Prostate gland (tissue), 2 donors: ENCODE results near the gene PAPPA. TPM values are rescaled to one million over a fixed set of nuclear protein-coding genes. Genes with fewer than 3 reads are reported as not detected.

Source experiments
- DNase-seq: peaks from one replicate; pipeline ENCODE4 v3.0.0-alpha.2; 2019; ENCODE audit warnings: low spot score
- H3K27ac ChIP-seq, 2 donors: fragments of 200-600 bp; sonication (generic); 2 replicates each; pipeline ENCODE4 v1.5.1; 2017 to 2019
- H3K27me3 ChIP-seq: fragments of 200-600 bp; sonication (generic); replicated peaks from 2 replicates; pipeline ENCODE4 v1.5.1; 2019; ENCODE audit not compliant: insufficient read depth
- H3K36me3 ChIP-seq, 2 donors: fragments of 200-600 bp; sonication (generic); 1 replicate in 1 of 2; 2 replicates in 1 of 2; pipeline versions ENCODE4 v1.5.1 to v1.8.1; 2017 to 2019
- H3K4me1 ChIP-seq: fragments of 200-600 bp; sonication (generic); replicated peaks from 2 replicates; pipeline ENCODE4 v1.5.1; 2019
- H3K4me3 ChIP-seq, 2 donors: fragments of 200-600 bp; sonication (generic); 2 replicates each; pipeline ENCODE4 v1.5.1; 2017 to 2019
- H3K9me3 ChIP-seq: fragments of 200-600 bp; sonication (generic); 2 replicates; pipeline ENCODE4 v1.5.1; 2017
- CTCF ChIP-seq, 4 experiments: fragments of 200-600 bp in 2 of 4; fragments of 450-650 bp in 2 of 4; sonication (generic) in 2 of 4; IDR thresholded peaks; 1 replicate in 3 of 4; 2 replicates in 1 of 4; pipeline ENCODE4 v1.5.1; 2016 to 2019; ENCODE audit warnings: antibody characterized with exemption in 4 of 4, mild to moderate bottlenecking in 2 of 4, moderate library complexity in 2 of 4
- POLR2A ChIP-seq: fragments of 450-650 bp; IDR thresholded peaks from one replicate; pipeline ENCODE4 v1.6.1; 2016; ENCODE audit warnings: antibody characterized with exemption, mild to moderate bottlenecking
- POLR2AphosphoS5 ChIP-seq: sonication (generic); formaldehyde crosslinking; IDR thresholded peaks from one replicate; pipeline ENCODE4 v1.6.1; 2017; ENCODE audit warnings: antibody characterized with exemption
- WGBS: methylation state at CpG from one replicate; pipeline ENCODE4 v1.1.5; 2018; 5-methylcytosine and 5-hydroxymethylcytosine counted together
- intact Hi-C: fragments of 100-400 bp; cut with DNase I; formaldehyde crosslinking; loops from one replicate; pipeline ENCODE4 v1.14.2; 2022
- total RNA-seq, 2 donors: library from RNA; depleted of rRNA; stranded (reverse); fragments of >200 nt; gene quantifications; one replicate each; pipeline ENCODE4 v1.1.0, GENCODE V29; 2016

The PAPPA gene
- total RNA-seq, 2 donors from 2014 or later = 0.27 to 1.8 TPM

- 55% methylated on average over 10 of the region's 10 CpGs for WGBS
- intact Hi-C loops = no loop called here
- H3K27me3 ChIP-seq = no peaks in the 10 kb centered on the region
- H3K9me3 ChIP-seq = no peaks in the 10 kb centered on the region
- no peak for DNase-seq
- no peak overlapping the region for H3K4me3 ChIP-seq
- TF ChIP-seq POLR2AphosphoS5 (no peak), POLR2A (no peak), CTCF (IDR thresholded peaks at IDR 0.05) (no peak)
- H3K27ac ChIP-seq = no peak overlapping the region
- no peaks in the 10 kb centered on the region for H3K4me1 ChIP-seq
- H3K36me3 ChIP-seq = no peaks in the 10 kb centered on the region
Observed at GRCh38 chr9:116276651-116277121, 123.1 kb downstream of the PAPPA start.

GRCh38 chr9:116278326-116278725, 124.7 kb downstream of the PAPPA start:
- intact Hi-C loops = no loop called here
- no peaks in the 10 kb centered on the region for H3K9me3 ChIP-seq
- WGBS = 77% methylated on average over 1 of the region's 1 CpG
- DNase-seq = no peak
- H3K27ac ChIP-seq = no peak overlapping the region
- no peaks in the 10 kb centered on the region for H3K27me3 ChIP-seq
- no peak overlapping the region for H3K4me3 ChIP-seq
- H3K36me3 ChIP-seq = no peaks in the 10 kb centered on the region
- H3K4me1 ChIP-seq = no peaks in the 10 kb centered on the region
- TF ChIP-seq CTCF (IDR thresholded peaks at IDR 0.05) = no peak
- TF ChIP-seq POLR2AphosphoS5 = no peak
- TF ChIP-seq POLR2A = no peak

GRCh38 chr9:116279230-116279629, 125.6 kb downstream of the PAPPA start:
- H3K4me3 ChIP-seq = no peak overlapping the region
- DNase-seq = no peak

GRCh38 chr9:116280529-116280928, 126.9 kb downstream of the PAPPA start:
- no peak overlapping the region for H3K4me3 ChIP-seq
- H3K4me1 ChIP-seq = no peaks in the 10 kb centered on the region
- no peak for TF ChIP-seq POLR2AphosphoS5
- no peak for TF ChIP-seq CTCF (IDR thresholded peaks at IDR 0.05)
- TF ChIP-seq POLR2A = no peak
- 81% methylated on average over 1 of the region's 1 CpG for WGBS
- no peaks in the 10 kb centered on the region for H3K36me3 ChIP-seq
- H3K27me3 ChIP-seq = no peaks in the 10 kb centered on the region
- H3K27ac ChIP-seq = no peak overlapping the region
- intact Hi-C loops = no loop called here
- no peak for DNase-seq
- H3K9me3 ChIP-seq = no peaks in the 10 kb centered on the region

More at GRCh38 chr9:116279230-116279629, 125.6 kb downstream of the PAPPA start:
- Histone ChIP-seq H3K4me1 (no peaks in the 10 kb centered on the region), H3K9me3 (no peaks in the 10 kb centered on the region), H3K27me3 (no peaks in the 10 kb centered on the region), H3K27ac (no peak overlapping the region), H3K36me3 (no peaks in the 10 kb centered on the region)
- intact Hi-C loops = no loop called here
- WGBS = 62% methylated on average over 11 of the region's 11 CpGs
- no peak for TF ChIP-seq POLR2AphosphoS5
- no peak for TF ChIP-seq CTCF (IDR thresholded peaks at IDR 0.05)
- TF ChIP-seq POLR2A = no peak

- intact Hi-C loops = no loop called here
- no peaks in the 10 kb centered on the region for H3K9me3 ChIP-seq
- 88% methylated on average over 1 of the region's 1 CpG for WGBS
Observed at GRCh38 chr9:116282597-116282996, 129.0 kb downstream of the PAPPA start.

More at GRCh38 chr9:116282597-116282996, 129.0 kb downstream of the PAPPA start:
- H3K27ac ChIP-seq = no peak overlapping the region
- no peak for DNase-seq
- no peaks in the 10 kb centered on the region for H3K4me1 ChIP-seq
- H3K36me3 ChIP-seq = no peaks in the 10 kb centered on the region
- TF ChIP-seq CTCF (IDR thresholded peaks at IDR 0.05) (no peak), POLR2AphosphoS5 (no peak), POLR2A (no peak)
- H3K27me3 ChIP-seq = no peaks in the 10 kb centered on the region
- H3K4me3 ChIP-seq = no peak overlapping the region
